ENCODE measurements around the gene GOSR2. TPM values are rescaled to one million over a fixed set of nuclear protein-coding genes. Genes with fewer than 3 reads are reported as not detected.

Gene GOSR2
- total RNA-seq, 1 donor from 2014 or later, result 62.4 TPM

GRCh38 chr17:46890638-46891037 is 32.3 kb upstream of the GOSR2 start:
- Mint-ChIP-seq H3K9me3 (ENCODE audit: unreplicated experiment) (peaks cover 2% of the 10 kb centered on the region), H3K27me3 (ENCODE audit: unreplicated experiment) (peaks cover 7% of the 10 kb centered on the region), H3K27ac (ENCODE audit: unreplicated experiment) (no peak overlapping the region), H3K4me3 (ENCODE audit: unreplicated experiment) (no peak overlapping the region), H3K4me1 (ENCODE audit: low read depth, unreplicated experiment) (no peaks in the 10 kb centered on the region), H3K36me3 (ENCODE audit: unreplicated experiment) (no peaks in the 10 kb centered on the region)
- no peak for DNase-seq
- TF ChIP-seq CTCF (IDR thresholded peaks at IDR 0.05; ENCODE audit: partially characterized antibody, unreplicated experiment), result no peak

GRCh38 chr17:46892192-46892703 is 30.7 kb upstream of the GOSR2 start:
- H3K9me3 Mint-ChIP-seq (ENCODE audit: unreplicated experiment), result peaks cover 1% of the 10 kb centered on the region
- no peak for DNase-seq
- H3K4me1 Mint-ChIP-seq (ENCODE audit: low read depth, unreplicated experiment), result no peaks in the 10 kb centered on the region
- H3K36me3 Mint-ChIP-seq (ENCODE audit: unreplicated experiment), result no peaks in the 10 kb centered on the region
- H3K27me3 Mint-ChIP-seq (ENCODE audit: unreplicated experiment), result peaks cover 9% of the 10 kb centered on the region
- no peak overlapping the region for H3K4me3 Mint-ChIP-seq (ENCODE audit: unreplicated experiment)
- H3K27ac Mint-ChIP-seq (ENCODE audit: unreplicated experiment), result no peak overlapping the region
- TF ChIP-seq CTCF (IDR thresholded peaks at IDR 0.05; ENCODE audit: partially characterized antibody, unreplicated experiment), result no peak

GRCh38 chr17:46894024-46894423 is 28.9 kb upstream of the GOSR2 start:
- H3K36me3 Mint-ChIP-seq (ENCODE audit: unreplicated experiment), result no peaks in the 10 kb centered on the region
- peaks cover 7% of the 10 kb centered on the region for H3K27me3 Mint-ChIP-seq (ENCODE audit: unreplicated experiment)

GRCh38 chr17:46894476-46895151 is 28.3 kb upstream of the GOSR2 start:
- Mint-ChIP-seq H3K9me3 (ENCODE audit: unreplicated experiment) (peaks cover 4% of the 10 kb centered on the region), H3K4me3 (ENCODE audit: unreplicated experiment) (no peak overlapping the region), H3K27me3 (ENCODE audit: unreplicated experiment) (peaks cover 7% of the 10 kb centered on the region), H3K27ac (ENCODE audit: unreplicated experiment) (no peak overlapping the region), H3K4me1 (ENCODE audit: low read depth, unreplicated experiment) (no peaks in the 10 kb centered on the region), H3K36me3 (ENCODE audit: unreplicated experiment) (peaks cover 4% of the 10 kb centered on the region)
- no peak for DNase-seq
- TF ChIP-seq CTCF (IDR thresholded peaks at IDR 0.05; ENCODE audit: partially characterized antibody, unreplicated experiment), result no peak

More at GRCh38 chr17:46894024-46894423, 28.9 kb upstream of the GOSR2 start:
- no peak for TF ChIP-seq CTCF (IDR thresholded peaks at IDR 0.05; ENCODE audit: partially characterized antibody, unreplicated experiment)
- Mint-ChIP-seq H3K27ac (ENCODE audit: unreplicated experiment) (no peak overlapping the region), H3K9me3 (ENCODE audit: unreplicated experiment) (peaks cover 1% of the 10 kb centered on the region), H3K4me3 (ENCODE audit: unreplicated experiment) (no peak overlapping the region), H3K4me1 (ENCODE audit: low read depth, unreplicated experiment) (no peaks in the 10 kb centered on the region)
- DNase-seq, result no peak

- peaks cover 4% of the 10 kb centered on the region for H3K27me3 Mint-ChIP-seq (ENCODE audit: unreplicated experiment)
- TF ChIP-seq CTCF (IDR thresholded peaks at IDR 0.05; ENCODE audit: partially characterized antibody, unreplicated experiment), result no peak
- peaks cover 4% of the 10 kb centered on the region for H3K9me3 Mint-ChIP-seq (ENCODE audit: unreplicated experiment)
- H3K27ac Mint-ChIP-seq (ENCODE audit: unreplicated experiment), result no peak overlapping the region
- no peak overlapping the region for H3K4me3 Mint-ChIP-seq (ENCODE audit: unreplicated experiment)
- DNase-seq, result no peak
- H3K4me1 Mint-ChIP-seq (ENCODE audit: low read depth, unreplicated experiment), result no peaks in the 10 kb centered on the region
- peaks cover 4% of the 10 kb centered on the region for H3K36me3 Mint-ChIP-seq (ENCODE audit: unreplicated experiment)
Measured at GRCh38 chr17:46895171-46895570, 27.8 kb upstream of the GOSR2 start.

Data from glutamatergic neuron (in vitro differentiated cells).